Skeletal muscle cell (primary cell): ENCODE data around the gene PC.

ENCODE experiments used
- DNase-seq: peaks from one replicate; pipeline ENCODE4 v3.0.0-alpha.2; 2010; ENCODE audit warnings: low read depth
- H3K4me3 ChIP-seq: 2 replicates; pipeline ENCODE4 v1.5.1; 2011; ENCODE audit warnings: low read depth, mild to moderate bottlenecking, control low read depth, low read length, moderate library complexity

The PC gene

DNA sequence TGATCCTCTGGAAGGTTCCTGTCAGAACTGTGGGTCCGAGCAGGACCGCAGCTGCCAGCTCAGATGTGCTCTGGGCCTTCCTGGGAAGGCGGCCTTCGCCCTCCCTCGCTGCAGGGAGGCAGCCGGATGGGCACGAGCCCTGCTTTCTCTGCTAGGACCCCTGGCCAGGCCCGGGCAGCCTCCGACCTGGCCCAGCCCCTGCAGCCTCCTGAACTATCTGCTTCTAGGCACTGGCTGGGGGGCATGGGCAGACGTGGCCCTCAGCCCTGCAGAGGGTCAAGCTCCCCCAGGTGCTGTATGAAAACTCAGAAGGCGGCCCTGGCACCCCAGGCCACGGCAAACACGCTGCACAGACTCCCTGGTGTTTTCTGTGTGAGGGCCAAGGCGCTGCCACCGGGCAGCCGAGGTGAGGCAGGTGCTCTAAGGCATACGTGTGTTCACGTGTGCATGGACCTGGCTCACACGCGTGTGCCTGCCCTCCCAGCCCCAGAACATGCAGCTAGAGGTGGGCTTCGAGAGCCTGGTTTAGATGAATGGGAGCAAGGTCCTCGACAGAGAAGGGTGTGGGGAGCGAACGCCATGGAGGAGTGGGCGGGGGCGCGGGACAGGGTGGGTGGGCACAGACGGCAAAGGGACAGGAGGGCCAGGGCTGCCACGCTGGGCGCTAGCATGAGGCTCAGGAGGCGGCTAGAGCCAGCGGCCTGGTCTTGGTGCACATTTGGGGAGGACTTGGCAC lies 97.0 kb downstream of the PC start:
- no peak for DNase-seq
- H3K4me3 ChIP-seq = no peak overlapping the region

DNA sequence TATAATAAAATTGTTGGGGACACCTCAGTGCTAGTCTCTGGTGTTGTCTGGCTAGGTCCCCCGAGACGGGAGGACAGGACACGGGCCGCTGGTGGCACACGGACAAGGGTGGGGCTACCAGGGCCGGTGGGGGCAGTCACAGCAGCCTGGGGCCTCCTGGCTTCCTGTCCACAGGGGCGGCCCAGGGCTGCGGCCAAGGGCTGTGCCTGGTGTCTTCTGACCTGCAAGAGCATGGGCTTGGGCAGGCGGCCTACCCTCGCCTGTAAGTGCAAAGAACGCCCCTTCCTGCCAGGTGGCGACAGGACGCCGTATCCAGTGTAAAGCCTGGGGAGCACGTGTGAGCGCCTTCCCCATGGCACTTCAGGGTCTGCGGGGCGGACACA lies 97.7 kb downstream of the PC start:
- no peak overlapping the region for H3K4me3 ChIP-seq
- DNase-seq = no peak

DNA sequence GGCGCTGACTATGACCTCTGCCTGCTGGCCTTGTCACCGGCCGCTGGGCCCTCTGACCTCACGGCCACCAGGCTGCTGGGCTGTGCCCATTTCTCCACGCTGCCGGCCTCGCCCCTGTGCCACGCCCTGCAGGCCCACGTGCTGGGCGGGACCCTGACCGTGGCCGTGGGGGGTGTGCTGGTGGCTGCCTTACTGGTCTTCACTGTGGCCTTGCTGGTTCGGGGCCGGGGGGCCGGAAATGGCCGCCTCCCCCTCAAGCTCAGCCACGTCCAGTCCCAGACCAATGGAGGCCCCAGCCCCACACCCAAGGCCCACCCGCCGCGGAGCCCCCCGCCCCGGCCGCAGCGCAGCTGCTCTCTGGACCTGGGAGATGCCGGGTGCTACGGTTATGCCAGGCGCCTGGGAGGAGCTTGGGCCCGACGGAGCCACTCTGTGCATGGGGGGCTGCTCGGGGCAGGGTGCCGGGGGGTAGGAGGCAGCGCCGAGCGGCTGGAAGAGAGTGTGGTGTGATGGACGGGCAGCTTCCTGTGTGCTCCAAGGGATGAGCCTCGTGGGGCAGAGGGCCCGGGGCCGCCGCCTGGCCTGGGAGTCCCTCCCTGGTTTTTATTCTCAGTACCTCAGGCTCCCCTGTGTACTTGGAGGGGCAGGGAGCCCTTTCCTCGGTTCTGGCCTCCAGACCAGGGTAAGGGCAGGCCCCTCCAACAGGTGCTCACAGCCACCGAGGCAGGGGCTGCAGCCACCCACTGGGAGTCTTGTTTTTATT lies 98.3 kb downstream of the PC start:
- no peak for DNase-seq
- H3K4me3 ChIP-seq = no peak overlapping the region

DNA sequence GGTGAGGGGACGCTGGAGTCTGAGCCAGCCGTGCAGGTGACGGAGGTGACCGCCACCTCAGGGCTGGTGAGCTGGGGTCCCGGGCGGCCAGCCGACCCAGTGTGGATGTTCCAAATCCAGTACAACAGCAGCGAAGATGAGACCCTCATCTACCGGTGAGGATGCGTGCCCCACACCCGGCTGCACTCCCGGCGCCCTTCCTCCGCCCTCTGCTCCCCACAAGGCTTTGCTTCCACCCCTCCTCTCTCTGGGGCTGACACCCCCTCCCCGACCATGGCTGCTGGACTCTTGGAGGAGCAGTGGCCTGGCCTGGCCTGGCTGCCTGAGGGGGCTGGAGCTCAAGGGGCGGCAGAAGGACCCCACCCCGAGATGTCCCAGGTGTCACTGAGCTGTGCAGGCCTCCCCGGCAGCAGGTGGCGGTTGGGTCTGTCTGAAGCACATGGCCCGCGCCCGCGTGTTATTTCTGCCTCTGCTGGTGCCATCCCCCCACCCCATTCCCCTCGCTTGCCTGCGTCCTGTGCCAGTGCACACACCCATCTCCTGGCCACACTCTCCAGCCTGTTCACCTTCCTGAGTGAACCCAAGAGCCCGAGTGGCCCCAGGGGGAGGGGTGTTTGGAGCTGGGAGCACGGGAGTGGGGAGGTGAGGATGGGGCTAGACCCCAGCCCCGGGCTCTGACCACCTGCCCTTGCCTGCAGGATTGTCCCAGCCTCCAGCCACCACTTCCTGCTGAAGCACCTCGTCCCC lies 99.1 kb downstream of the PC start:
- DNase-seq = no peak

DNA sequence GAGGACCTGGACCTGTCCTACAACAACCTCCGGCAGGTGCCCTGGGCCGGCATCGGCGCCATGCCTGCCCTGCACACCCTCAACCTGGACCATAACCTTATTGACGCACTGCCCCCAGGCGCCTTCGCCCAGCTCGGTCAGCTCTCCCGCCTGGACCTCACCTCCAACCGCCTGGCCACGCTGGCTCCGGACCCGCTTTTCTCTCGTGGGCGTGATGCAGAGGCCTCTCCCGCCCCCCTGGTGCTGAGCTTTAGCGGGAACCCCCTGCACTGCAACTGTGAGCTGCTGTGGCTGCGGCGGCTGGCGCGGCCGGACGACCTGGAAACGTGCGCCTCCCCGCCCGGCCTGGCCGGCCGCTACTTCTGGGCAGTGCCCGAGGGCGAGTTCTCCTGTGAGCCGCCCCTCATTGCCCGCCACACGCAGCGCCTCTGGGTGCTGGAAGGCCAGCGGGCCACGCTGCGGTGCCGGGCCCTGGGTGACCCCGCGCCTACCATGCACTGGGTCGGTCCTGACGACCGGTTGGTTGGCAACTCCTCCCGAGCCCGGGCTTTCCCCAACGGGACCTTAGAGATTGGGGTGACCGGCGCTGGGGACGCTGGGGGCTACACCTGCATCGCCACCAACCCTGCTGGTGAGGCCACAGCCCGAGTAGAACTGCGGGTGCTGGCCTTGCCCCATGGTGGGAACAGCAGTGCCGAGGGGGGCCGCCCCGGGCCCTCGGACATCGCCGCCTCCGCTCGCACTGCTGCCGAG lies 99.8 kb downstream of the PC start:
- H3K4me3 ChIP-seq = no peak overlapping the region
- no peak for DNase-seq

More for the DNA sequence above, 99.1 kb downstream of the PC start:
- no peak overlapping the region for H3K4me3 ChIP-seq

DNA sequence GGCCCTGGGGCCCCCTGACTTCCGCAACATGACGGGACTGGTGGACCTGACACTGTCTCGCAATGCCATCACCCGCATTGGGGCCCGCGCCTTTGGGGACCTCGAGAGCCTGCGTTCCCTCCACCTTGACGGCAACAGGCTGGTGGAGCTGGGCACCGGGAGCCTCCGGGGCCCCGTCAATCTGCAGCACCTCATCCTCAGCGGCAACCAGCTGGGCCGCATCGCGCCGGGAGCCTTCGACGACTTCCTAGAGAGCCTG lies 100.3 kb downstream of the PC start:
- H3K4me3 ChIP-seq = peak overlapping the region; percentile 71
- no peak for DNase-seq

DNA sequence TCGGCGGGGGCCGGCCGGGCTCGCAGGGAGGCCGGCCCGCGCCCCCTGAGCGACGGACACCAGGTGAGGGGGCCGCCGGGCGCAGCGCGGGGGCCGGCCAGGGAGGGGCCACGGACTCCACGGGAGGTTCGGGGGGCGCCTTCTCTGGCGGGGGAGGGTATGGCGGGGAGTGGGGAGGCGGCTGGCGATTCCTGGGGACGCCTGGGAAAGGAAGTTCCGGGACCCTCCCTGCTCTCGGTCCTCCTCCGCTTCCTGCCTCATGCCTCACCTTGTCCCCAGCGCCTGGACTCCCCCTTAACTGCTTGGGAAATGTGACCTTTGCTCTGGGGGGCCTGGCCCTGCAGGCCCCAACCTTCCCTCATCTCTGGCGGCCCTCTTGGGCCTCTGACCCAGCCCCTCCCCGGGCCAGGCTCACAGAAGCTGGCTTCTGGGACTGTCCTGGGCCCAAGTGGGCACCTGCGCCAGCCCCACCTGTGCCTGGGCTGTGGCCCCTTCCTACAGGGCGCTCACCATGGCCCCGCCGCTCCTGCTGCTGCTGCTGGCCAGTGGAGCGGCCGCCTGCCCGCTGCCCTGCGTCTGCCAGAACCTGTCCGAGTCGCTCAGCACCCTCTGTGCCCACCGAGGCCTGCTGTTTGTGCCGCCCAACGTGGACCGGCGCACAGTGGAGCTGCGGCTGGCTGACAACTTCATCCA lies 100.8 kb downstream of the PC start:
- H3K4me3 ChIP-seq = peak overlapping the region; percentile 71
- no peak for DNase-seq

DNA sequence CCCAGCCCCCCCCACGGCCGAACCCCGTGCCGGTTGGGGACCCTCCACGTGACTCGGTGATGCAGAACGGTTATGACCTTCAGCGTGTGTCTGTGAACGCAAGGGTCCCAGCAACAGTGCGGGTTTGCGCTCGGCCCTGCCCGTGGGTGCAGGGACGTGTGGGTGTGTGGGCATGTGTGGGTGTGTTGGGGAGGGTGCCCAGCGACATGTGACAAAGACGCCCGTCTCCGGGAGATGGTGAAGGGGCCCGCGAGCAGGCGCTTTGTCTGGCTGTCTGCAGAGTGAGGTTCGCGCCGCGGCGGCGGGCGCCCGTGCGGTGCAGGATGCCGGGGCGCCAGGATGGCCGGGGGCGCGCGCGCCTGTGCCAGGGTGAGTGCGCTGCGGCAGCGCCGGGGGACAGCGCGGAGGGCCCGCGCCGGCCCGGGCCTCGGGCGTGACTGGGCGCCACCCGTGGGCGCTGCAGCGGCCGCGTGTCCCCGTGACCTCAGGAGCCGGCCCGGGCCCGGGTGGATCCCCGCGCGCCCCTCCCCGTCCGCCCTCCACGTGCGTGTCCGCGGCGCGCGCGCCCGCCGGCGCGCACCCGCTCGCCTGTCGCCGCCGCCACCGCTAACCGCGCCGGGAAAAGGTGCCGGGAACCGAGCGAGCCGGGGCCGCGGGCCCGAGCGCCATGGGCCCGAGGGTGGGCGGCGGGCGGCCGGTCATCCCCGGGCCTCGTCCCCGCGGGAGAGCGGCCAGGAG lies 101.5 kb downstream of the PC start, which contains the start of gene LRFN4:
Gene LRFN4 (plus strand): TSS at position 569 of the 738 bp plus-strand sequence. CDS start 681 bp downstream, outside the sequence.
- H3K4me3 ChIP-seq = peak within 1 kb of the TSS; percentile 71
- no peak for DNase-seq

DNA sequence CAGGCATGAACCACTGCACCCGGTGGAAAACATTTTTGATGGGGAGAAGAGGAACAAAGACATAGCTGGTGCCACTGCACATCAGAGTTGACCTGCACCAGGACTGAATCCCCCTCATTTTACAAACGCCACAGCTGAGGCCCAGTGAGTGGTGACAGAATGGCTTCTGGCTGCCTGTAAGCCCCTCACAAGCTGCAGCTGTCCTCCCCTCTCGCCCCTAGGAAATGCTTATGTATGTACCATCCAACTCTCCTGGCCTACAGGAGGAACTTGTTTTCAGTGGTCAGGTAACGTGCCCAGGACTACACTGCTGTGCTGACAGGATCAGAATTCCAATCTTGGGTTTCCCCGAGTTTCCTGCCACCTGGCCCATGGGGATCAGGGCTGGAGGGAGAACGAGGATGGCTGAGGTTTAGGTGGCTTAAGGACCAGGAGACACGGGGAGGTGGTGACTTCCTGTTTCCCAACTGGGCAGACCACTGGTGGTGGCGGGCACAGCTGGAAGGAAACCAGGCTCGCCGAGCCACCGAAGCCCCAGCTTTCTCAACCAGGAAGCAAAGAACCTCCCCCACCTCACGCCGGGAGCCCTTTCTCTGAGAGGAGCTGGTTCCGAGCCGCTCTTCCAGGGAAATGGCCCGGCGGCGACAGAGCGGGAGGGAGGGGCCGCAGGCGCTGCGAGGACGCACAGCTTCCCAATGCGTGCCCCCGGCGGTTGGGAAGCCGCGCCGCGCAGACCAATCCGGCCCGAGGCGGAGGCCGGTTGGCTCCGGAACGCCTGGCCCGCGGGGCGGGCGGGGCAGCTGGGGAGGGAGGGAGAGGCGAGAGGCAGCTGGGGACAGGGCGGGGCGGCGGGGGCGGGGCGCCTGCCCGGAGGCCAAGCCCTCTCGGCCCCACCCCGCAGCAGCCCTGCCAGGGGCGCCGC lies 102.3 kb downstream of the PC start:
- H3K4me3 ChIP-seq = peak overlapping the region; percentile 71
- DNase-seq = peak; percentile 67

DNA sequence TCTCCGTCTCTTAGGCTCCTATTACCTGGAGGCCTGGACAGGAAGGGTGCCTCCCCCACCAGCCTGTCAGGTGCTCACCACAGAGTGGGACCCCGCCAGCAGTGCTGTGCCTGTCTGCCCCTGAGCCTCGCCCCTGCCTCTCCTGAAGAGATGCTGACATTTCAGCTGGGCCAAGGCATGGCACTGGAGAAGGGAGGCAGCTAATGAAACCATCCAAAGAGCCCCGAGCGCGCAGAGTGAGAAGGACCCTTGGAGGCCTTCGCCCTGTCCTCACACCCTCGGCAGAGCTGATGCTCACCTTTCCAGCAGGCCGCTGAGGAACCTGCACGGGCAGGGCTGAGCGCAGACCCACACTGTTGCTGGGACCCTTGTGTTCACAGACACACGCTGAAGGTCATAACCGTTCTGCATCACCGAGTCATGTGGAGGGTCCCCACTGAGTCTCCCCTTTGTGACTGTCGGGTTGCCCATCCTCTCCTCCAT lies 103.4 kb downstream of the PC start:
- H3K4me3 ChIP-seq = no peak overlapping the region
- DNase-seq = no peak

DNA sequence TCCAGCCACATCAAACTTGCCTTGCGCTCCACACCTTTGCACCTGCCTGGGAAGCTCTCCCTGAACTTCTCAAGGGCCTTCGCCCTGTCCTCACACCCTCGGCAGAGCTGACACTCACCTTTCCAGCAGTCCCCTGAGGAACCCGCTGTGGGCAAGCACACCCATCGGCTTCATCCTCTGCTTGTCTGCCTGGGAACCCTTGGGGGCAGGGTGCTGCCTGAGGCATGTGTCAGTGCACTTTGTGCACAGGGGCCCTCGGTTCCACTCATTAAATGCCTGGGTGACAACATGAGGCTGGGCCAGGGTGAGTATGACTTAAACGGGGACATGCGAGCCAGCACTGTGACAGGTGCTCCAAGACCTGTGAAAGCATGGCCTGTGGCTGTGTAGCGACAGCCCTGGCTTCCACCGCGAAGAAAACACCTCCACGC lies 103.9 kb downstream of the PC start:
- no peak for DNase-seq
- no peak overlapping the region for H3K4me3 ChIP-seq

DNA sequence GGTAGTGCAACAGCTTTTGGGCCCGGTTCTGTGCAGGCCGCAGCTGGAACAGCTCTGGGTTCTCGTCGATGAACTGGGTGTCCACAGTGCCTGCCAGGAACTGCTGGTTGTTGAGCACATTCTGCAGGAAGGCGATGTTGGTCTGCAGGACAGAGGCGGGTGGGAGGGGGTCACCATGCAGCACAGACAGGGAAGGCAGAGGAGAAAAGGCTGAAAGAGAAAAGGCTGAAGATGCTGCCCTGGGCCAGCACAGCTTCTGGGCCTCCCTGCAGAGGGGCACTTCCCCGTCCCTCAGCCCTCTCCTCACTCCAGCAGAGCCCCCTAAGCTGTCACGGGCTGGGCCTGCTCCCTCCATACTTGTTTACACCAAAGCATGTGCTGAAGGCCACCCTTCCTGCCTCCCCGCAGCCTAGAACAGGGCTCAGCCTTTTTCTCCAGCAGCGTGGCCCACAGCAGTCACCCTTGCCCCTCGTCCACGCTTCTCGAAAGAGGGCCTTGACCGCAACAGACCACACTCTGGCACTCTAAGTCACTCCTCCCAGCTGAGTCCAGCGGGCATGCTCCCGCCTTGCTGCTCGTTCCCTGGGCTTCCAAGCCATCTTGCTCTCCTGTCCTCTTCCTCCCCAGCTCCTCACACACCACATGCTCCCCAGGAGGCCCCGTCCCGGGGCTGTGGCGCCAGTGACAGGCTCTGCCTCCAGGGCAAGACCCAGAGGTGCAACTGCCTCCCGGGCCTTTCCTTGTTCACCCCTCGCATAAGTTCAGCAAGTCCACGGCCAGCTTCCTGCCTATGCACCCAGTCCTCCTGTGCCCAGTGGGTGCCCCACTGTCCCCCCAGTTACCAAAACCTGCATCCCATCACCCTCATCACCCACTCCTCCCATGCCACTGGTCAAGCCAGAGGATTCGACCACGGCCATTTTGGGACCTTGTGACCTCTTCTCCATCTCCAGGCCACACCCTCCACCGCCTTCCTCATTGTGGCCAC lies 104.6 kb downstream of the PC start:
- DNase-seq = no peak
- no peak overlapping the region for H3K4me3 ChIP-seq

DNA sequence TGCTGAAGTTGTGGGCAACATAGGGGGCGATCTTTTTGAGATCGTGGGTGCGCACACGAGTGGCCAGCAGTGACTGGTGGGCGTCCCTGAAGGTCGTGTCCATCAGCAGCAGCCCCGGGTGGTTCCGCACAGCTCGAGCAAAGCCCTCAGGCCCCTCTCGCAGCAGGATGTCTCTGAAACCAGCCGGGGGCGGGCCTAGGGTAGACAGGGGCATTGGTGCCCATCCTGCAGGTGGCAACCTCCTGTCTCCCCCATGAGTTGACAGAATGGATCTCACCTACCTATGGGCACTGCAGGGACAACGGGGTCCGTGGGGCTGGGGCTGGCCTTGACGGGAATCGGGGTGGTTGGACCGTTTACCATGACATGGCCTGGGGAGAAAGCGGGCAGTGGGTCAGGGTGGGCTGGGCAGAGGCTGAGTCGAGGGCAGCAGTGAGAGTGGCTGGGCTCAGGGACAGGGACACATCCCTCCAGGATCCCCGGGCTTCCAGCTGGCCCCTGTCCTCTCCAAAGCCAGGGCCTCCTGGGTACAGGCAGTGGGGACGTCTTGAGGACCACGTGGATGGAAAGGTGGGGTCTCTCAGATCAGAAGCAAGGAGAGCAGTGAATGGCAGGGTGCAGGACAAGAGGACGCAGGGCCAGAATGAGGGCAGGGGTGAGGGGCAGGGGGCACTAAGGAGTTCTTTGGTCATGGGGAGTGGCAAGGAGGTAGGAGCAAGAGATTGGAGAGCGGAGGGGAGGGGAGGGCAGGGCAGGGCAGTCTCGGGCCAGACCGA lies 105.5 kb downstream of the PC start:
- no peak overlapping the region for H3K4me3 ChIP-seq

DNA sequence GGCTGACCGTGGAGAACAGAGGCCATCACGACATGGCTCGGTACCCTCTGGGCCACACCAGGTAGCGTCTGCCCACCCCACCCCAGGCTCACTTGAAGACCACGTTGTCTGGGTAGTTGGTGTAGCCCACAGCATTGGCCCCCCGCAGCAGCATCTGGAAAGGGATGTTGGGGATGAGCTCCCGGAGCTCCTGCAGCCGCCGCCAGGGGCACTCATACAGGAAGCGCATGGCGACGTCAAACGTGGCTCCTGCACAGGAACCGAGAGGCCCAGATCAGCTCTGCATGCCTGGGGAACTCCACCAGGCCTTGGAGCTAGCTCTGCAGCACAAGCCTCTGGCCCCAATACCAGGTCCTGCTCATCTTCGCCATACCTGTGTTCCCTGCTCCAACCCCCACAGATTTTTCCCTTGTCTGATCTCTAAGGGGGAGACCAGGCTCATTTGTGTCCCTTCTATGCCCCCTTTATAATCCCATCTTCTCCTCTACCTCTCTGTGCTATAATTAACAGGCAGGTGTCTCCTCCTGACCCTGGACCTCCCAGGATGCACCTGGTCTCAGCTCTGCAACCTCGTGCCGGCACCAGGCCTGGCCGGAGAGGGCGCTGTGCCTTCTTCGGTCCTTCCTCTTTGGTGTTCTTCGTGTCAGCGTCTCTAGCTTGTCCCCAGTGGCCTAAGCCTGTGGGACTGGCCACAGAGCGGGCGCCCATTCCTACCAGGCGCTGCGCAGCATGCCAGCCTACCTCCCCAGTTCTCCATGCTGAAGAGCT lies 106.3 kb downstream of the PC start:
- DNase-seq = no peak

More for the DNA sequence above, 105.5 kb downstream of the PC start:
- no peak for DNase-seq

DNA sequence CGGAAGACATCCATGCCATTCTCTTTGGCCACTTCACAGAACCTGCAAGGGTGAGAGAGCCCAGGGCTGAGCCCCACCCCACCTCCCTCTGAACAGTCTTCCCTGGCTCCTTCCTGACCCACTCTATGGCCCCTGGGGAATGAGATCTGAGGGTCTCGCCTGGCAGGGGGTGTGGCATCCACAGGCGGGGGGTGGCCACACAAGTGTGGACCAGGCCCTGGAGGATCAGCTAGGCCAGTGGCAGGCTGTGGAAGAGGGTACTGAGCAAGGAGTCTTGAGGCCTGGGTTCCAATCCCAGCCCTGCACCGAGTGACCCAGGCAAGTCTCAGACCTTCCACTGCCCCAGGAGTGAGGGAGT lies 107.0 kb downstream of the PC start:
- no peak for DNase-seq
- H3K4me3 ChIP-seq = no peak overlapping the region

More for the DNA sequence above, 106.3 kb downstream of the PC start:
- no peak overlapping the region for H3K4me3 ChIP-seq
